ENCODE results near the gene ANXA11.
"Not testable (repeated sequence)": the region's sequence is repeated elsewhere in the genome, so short reads cannot be mapped to it uniquely, and the experiment has no call there.

The ANXA11 gene

GRCh38 chr10:80205477-80206276 lies at the start of gene ANXA11:
Gene ANXA11, minus strand, starts transcription at chr10:80205537. Its CDS starts 32,676 bp downstream, at chr10:80172861.
- DNase-seq (ENCODE audit: low read depth in 2 of 2), result peak; percentile 76 to 81

- not testable (repeated sequence) for DNase-seq (ENCODE audit: low read depth in 2 of 2)
These were observed 49.4 kb upstream of the ANXA11 start for GRCh38 chr10:80254726-80255125.

- DNase-seq (ENCODE audit: low read depth in 2 of 2), result not testable (repeated sequence)
These were observed 48.6 kb upstream of the ANXA11 start for GRCh38 chr10:80253963-80254271.

GRCh38 chr10:80253266-80253962 lies 48.1 kb upstream of the ANXA11 start:
- DNase-seq (ENCODE audit: low read depth in 2 of 2), result no peak

GRCh38 chr10:80252296-80252887 lies 47.1 kb upstream of the ANXA11 start:
- DNase-seq (ENCODE audit: low read depth in 2 of 2), result no peak

- DNase-seq (ENCODE audit: low read depth in 2 of 2), result not testable (repeated sequence)
These were observed 46.5 kb upstream of the ANXA11 start for GRCh38 chr10:80251703-80252280.

GRCh38 chr10:80250399-80250798 lies 45.1 kb upstream of the ANXA11 start:
- not testable (repeated sequence) for DNase-seq (ENCODE audit: low read depth in 2 of 2)

- not testable (repeated sequence) for DNase-seq (ENCODE audit: low read depth in 2 of 2)
These were observed 44.6 kb upstream of the ANXA11 start for GRCh38 chr10:80249906-80250305.

- not testable (repeated sequence) for DNase-seq (ENCODE audit: low read depth in 2 of 2)
These were observed 42.3 kb upstream of the ANXA11 start for GRCh38 chr10:80247611-80248010.

GRCh38 chr10:80244371-80244770 lies 39.0 kb upstream of the ANXA11 start:
- DNase-seq (ENCODE audit: low read depth in 2 of 2), result not testable (repeated sequence)

- DNase-seq (ENCODE audit: low read depth in 2 of 2), result not testable (repeated sequence)
These were observed 37.0 kb upstream of the ANXA11 start for GRCh38 chr10:80242341-80242740.

GRCh38 chr10:80236457-80236856 lies 31.1 kb upstream of the ANXA11 start:
- DNase-seq (ENCODE audit: low read depth in 2 of 2), result not testable (repeated sequence)

- not testable (repeated sequence) for DNase-seq (ENCODE audit: low read depth in 2 of 2)
These were observed 29.2 kb upstream of the ANXA11 start for GRCh38 chr10:80234331-80235235.

- not testable (repeated sequence) for DNase-seq (ENCODE audit: low read depth in 2 of 2)
These were observed 28.5 kb upstream of the ANXA11 start for GRCh38 chr10:80233871-80234270.

GRCh38 chr10:80226723-80227122 lies 21.4 kb upstream of the ANXA11 start:
- DNase-seq (ENCODE audit: low read depth in 2 of 2), result not testable (repeated sequence)

- DNase-seq (ENCODE audit: low read depth in 2 of 2), result not testable (repeated sequence)
These were observed 17.7 kb upstream of the ANXA11 start for GRCh38 chr10:80223031-80223419.

GRCh38 chr10:80218878-80219277 lies 13.5 kb upstream of the ANXA11 start:
- DNase-seq (ENCODE audit: low read depth in 2 of 2), result not testable (repeated sequence)

GRCh38 chr10:80214368-80214982 lies 9.1 kb upstream of the ANXA11 start:
- not testable (repeated sequence) for DNase-seq (ENCODE audit: low read depth in 2 of 2)

- not testable (repeated sequence) for DNase-seq (ENCODE audit: low read depth in 2 of 2)
These were observed 7.3 kb upstream of the ANXA11 start for GRCh38 chr10:80212535-80213115.

GRCh38 chr10:80211786-80212185 lies 6.4 kb upstream of the ANXA11 start:
- no peak for DNase-seq (ENCODE audit: low read depth in 2 of 2)

Measured in activated CD4-positive, alpha-beta T cell treated with anti-CD3 and anti-CD28 coated beads for 24 hours (primary cell).